NK-92 (cell line): Measurements from ENCODE around the gene ZFP91.
A peak's percentile ranks its signal among the peaks of the same experiment; 100 is the strongest.
"Not testable (repeated sequence)": the region's sequence is repeated elsewhere in the genome, so short reads cannot be mapped to it uniquely, and the experiment has no call there.

Experiments
- DNase-seq: peaks from one replicate; lab custom pipeline; 2025; ENCODE audit not compliant: unreplicated experiment; lab: John Stamatoyannopoulos, UW

ZFP91 gene, protein sequence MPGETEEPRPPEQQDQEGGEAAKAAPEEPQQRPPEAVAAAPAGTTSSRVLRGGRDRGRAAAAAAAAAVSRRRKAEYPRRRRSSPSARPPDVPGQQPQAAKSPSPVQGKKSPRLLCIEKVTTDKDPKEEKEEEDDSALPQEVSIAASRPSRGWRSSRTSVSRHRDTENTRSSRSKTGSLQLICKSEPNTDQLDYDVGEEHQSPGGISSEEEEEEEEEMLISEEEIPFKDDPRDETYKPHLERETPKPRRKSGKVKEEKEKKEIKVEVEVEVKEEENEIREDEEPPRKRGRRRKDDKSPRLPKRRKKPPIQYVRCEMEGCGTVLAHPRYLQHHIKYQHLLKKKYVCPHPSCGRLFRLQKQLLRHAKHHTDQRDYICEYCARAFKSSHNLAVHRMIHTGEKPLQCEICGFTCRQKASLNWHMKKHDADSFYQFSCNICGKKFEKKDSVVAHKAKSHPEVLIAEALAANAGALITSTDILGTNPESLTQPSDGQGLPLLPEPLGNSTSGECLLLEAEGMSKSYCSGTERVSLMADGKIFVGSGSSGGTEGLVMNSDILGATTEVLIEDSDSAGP

DNA sequence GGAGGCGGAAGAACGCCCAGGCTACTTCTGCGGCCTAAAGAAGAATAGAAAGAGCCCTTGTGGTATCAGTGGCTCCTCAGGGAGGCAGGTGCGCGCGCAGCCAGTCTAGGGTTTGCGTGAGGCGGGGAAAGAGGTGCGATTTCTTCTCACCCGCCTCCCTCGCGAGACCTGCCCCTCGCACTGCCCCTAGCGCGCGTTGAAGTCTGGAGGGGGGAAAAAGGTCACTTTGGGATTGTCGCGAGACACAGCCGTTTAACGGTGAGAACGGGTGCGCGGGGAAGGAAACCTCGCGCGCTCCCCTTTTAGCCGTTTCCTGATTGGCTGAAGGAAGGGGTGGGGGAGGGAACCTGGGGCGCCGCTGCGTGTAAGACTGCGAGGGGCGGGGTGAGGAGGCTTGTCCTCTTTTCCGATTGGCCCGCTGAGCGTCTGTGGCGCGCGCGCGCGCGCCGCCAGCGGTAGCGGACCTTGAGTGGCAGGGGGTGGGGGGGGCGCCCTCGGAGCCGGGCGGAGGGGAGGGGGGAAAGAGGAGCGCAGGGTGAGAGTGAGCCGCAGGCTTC, at the start of gene ZFP91:
Gene ZFP91 (plus strand): TSS at position 429 of the 557 bp plus-strand sequence. CDS start 219 bp downstream, outside the sequence.
- peak; percentile 71 for DNase-seq

- DNase-seq: no peak
Observed at GRCh38 chr11:58530236-58530635, 48.6 kb upstream of the ZFP91 start.

GRCh38 chr11:58531865-58532341, 47.0 kb upstream of the ZFP91 start:
- DNase-seq: no peak

GRCh38 chr11:58546841-58547240, 32.0 kb upstream of the ZFP91 start:
- DNase-seq: no peak

- no peak for DNase-seq
Observed at GRCh38 chr11:58549644-58550043, 29.2 kb upstream of the ZFP91 start.

DNA sequence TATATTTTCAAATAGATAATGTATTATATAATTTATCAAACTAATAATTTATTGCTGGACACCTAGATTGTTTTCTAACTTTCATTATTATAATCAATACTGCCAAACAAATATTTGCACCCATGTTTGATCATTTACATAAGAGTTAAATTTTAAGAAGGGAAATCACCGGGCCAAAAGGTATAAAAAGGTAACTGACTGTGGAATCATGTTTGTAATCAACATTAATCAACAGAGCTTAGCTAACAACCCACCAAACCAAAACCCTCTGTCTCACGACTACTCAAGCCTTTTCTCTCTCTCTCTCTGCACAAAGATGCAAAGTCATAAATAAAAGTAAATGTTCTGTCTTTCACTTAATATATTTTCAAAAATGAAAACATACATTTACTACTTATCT, 18.0 kb upstream of the ZFP91 start:
- DNase-seq: no peak

DNA sequence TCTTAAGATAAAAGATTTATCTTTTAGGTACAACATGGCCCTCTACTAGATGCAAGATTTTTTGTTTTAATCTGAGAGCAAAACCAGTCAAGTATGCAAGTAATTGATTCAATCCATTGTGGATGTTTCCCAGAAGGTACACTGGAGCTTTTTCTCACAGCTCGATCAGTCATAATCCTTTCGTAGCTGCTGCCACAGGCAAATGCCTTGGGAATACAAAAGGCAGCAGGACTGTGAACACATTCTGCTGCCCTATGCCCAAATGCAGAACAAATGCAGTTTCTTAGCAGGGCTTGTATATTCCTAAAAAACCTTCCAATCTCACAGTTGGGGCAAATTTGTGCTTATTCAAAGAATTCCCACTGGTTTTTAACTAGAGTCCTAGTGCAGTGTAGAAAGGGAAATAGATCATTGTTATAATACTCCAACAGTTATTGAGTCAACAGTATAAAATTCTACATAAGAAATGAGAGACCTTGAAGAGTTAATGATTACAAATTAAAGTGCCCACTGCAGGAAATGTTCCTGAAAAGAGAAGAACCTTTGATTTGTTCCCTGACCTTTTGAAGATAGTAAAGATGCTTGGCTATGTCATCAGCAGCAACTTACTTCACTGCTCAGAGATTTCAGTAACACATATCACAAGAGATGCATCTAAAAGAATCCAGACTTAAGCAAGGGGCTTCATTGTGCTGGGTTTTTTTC, 17.3 kb upstream of the ZFP91 start:
- no peak for DNase-seq

GRCh38 chr11:58562375-58562800, 16.5 kb upstream of the ZFP91 start:
- no peak for DNase-seq

DNA sequence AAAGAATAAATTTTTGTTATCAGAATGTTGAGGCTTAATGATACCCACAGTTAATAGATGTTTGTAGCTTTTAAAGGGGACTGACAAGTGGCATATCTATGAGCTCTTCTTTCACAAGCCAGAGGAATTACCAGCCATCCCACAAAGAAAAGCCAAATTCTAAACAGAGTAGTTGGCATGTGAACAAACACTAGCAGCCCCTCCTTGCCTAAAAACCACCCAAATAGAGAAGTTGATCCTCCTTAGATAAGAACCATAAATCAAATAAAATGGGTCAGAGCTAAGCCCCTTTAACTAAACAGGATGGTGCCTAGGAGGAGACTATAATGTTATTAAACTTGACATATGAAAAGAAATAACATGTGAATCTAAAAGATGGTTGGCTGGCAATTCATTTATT, 14.6 kb upstream of the ZFP91 start:
- DNase-seq: no peak

- DNase-seq: no peak
Observed at GRCh38 chr11:58567889-58568512, 10.9 kb upstream of the ZFP91 start.

GRCh38 chr11:58572906-58573305, 6.0 kb upstream of the ZFP91 start:
- not testable (repeated sequence) for DNase-seq

DNA sequence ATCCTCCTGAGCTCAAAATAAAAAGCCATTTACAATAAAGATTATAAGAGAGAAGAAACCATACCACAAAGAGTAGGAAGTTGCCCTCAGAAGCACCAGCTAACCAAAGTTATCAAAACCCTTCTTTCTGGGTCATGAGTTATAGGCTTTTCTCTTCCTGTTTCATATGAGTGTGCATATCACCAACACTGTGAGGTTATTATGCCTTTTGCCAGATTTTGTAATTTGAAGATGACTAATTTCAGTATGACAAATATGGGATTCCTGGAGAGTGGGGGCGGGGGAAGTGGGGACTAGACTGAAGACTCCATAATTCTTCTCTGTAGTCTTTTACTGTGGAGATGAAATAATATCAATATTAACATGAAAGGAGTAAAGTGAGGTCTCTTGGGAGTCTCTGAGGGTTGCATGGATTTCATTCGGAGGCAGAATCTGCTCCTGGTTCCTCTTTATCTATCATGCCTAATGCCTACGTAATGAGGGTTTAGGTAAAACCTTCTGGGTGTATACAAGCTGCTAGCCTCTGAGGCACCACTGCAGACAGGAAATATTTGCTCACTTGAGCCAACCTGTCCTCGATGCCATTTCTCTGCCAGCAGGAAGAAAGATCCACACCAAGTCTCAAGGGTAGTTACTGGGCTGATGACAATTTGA, 5.3 kb upstream of the ZFP91 start:
- no peak for DNase-seq

DNA sequence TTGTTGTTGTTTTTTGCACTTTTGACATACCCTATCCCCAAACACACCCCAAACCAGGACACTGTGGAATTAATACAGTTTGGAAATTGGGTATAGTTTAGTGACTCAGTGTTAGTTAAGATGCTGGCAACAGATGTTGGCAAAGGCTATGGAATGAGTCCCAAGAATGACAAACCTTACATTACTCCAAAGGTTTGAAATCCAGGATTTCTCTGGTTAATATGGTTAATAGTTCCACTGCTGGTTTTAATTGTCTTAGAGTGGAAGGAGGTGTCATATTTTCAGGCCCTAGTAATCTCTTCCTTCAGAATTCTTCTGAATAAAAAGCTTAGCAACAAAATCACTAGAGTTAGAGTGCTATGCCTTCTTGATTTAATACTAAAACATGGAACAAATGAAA, 4.0 kb upstream of the ZFP91 start:
- DNase-seq: no peak

- no peak for DNase-seq
Observed at GRCh38 chr11:58575377-58576020, 3.4 kb upstream of the ZFP91 start, which contains the start of gene LPXN. Gene LPXN, minus strand, starts transcription at chr11:58575856. Its CDS starts 84 bp downstream, at chr11:58575772.

- no peak for DNase-seq
Observed at GRCh38 chr11:58576887-58577471, 1.9 kb upstream of the ZFP91 start.

GRCh38 chr11:58577555-58578135, 1.2 kb upstream of the ZFP91 start:
- peak; percentile 52 for DNase-seq

- peak; percentile 61 for DNase-seq
Observed at GRCh38 chr11:58578136-58578634, 678 bp upstream of the ZFP91 start.

GRCh38 chr11:58579192-58580129, 598 bp downstream of the ZFP91 start:
- DNase-seq: peak; percentile 63
